ENCODE data around the gene CCL15.

CCL15 gene

DNA sequence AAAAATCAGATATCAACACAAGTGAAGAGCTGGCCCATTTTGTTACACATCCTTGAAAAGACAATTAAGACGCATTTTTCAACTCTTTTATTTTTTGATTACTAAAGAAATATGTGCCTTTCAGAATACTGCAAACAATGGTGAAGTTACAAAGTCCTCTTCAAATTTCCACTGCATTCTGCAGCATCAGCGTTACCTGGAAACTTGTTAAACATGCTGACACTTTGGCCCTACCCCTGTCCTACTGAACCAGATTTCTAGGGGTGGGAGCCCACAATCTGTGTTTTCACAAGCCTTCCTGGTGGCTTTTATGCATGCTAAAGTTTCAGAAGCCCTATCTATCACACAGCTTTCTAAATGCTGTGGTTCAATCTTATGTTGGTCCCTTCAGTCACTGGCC lies 10.3 kb downstream of the CCL15 start:
- DNase-seq (ENCODE audit: low spot score): no peak

DNA sequence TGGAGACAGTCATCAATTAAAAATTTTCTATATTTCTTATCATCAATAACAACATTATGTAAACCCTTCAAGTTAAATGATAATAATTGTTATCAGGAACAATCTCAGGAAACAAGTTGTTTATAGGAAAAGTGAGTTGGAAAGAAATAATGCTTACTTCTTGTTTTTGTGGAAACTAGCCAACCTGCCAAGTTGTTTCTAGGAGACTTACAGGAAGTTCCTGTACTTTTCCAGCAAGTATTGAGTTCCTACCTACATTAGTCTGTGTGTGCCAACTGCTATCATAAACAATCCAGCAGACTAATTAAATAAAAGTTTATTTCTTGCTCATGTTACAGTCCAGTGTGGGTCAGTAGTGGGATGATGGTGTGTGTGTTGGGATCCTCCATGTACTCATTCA lies 13.2 kb downstream of the CCL15 start:
- no peak for DNase-seq (ENCODE audit: low spot score)

DNA sequence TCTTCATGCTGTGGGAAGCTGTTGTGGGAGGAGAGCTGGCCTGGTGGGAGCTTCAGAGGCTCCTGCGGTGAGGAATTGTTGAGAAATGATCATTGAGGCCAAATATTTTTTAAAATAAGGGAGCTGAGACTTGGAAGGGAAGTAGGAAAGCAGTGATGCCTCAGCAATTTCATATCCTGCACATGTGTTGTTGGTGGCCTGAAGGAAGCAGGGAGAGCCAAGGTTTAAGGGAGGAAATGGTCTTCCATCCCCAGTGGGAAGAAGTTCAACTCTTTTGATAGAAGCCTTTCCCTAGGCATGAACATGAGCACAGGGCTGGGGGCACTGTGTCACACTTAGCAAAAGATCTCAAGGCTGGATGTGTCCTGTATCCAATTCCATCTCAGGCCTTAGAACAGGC lies 14.7 kb downstream of the CCL15 start, which contains the start of gene CCL14:
CCL14 (minus strand) TSS at position 87 of the 400 bp plus-strand sequence; CDS start at position 7, 80 bp downstream.
- DNase-seq (ENCODE audit: low spot score): no peak

DNA sequence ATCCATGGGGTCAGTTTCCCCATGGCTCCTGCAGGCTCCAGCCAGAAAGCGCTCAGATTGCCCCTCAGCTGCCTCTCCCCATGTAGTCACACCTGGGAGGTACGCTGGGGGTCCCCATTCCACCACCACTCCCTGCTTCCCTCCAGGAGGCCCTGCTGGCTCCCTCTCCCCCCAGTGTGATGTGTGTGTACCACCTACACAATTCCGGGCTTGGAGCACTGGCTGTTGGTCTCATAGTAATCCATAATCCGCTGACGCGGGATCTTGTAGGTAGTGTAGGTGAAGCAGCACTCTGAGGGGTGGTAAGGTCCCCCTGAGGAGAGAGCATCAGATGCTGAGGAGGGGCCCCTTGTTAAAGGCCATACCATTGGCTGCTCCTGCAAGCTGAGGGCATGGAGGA lies 17.2 kb downstream of the CCL15 start:
- no peak for DNase-seq (ENCODE audit: low spot score)

DNA sequence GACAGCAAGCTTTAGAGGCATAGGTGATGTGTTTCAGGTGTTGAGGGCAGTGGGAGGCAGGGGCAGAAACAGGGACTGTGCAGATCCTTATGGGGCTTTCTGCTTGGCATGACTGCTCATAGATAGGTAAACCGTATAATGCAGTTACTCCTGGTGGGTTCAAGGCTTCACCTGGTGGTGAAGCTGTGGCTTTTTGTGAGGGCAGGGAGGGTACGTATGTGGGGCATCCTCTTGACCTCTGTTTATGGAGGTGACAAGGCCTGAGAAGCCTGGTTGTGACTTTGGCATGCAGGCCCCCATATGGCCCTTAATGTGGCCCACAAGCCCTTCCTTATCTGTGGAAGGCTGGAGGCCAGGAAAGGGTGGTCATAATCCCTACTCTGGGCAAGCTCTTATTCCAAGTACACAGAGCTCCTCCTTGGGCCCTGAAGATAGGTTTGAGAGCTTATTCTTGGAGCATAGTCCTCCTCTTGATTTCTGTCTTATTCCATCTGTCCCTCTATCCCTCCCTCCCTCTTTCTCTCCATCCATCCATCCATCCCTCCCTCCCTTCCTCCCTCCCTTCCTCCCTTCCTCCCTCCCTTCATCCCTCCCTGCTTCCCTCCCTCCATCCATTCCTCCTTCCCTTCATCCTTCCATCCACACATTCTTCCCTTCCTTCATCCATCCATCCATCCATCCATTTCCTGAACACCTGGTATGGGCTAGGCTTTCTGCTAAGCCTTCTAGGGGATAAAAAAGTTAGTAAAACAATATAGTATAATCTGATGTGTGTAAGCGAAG lies 18.8 kb downstream of the CCL15 start:
- no peak for DNase-seq (ENCODE audit: low spot score)

DNA sequence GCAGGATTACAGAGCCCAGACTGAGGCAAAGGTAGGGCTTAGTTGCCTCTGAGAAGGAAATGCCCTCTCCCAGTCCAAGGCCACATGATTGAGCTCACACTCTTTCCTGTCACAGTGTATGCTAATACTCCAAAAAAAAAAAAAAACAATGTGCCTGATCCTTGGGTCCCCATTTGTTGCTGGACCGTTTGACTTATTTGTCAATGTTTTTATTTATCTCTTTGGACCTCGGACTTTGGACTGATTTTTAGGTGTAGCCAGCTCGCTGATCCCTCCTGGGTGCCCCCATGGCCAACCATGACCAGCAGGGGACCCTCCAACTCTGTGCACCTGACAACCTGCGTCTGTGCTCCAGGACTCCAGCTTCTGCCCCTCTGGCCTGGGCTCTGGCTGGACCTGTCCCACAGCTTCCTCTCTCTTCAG lies 19.4 kb downstream of the CCL15 start:
- peak; percentile 36 for DNase-seq (ENCODE audit: low spot score)

DNA sequence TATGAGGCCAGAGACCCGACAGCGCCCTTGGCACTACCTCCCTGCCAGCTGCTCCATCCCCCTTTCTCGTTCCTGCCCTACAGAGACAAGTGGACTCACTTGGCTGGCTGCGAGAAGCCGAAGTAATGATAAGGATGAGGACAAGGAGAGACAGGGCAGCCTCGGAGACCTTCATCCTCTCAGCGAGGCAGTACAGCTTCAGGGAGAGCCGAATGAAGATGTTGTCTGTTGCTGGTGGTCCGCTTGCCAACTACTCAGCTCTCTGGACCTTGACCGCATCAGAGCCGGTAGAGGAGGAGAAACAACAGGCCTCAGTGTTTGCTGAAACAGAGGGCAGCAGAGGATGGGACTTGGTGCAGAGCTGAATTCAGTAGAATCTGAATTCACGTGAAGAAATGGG lies 20.1 kb downstream of the CCL15 start, which contains the start of gene CCL16:
CCL16 (minus strand) TSS at position 252 of the 400 bp plus-strand sequence; CDS start at position 175, 77 bp downstream.
- DNase-seq (ENCODE audit: low spot score): no peak

DNA sequence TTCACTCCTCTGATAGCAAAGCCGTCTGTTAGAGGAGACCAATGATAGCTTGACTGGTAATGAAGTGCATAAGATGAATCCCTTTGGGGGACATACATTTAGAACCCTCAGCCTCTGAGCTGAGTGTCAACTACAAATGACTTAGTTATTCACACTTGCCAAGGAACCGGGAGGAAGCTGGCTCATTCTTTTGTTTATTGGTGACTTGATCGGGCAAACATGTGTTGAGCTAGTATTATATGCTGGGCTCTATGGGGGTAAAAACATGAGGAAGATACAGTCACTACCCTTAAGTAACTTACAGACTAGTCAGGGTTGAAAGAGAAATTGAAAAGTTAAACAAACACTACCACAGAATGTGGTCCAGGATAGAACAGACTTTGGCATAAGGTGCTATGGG lies 23.0 kb downstream of the CCL15 start:
- no peak for DNase-seq (ENCODE audit: low spot score)

DNA sequence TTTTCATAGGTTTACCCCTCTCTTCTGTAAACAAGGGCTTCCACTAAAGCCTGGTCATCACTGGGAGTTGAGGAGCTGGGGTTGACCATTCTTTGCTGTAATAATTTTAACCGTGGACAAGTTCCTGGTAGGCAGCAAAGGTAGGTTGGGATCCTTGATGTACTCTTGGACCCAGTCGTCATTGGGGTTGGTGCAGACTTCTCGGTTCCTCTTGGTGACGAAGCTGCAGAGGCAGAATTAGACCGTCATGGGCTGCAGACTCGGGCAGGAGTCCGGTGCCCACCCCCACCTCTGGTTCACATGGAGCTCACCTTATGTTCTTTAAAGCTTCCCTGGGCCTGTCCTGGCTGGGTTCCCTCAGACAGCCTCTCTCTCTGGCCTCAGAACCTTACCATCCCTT lies 23.8 kb downstream of the CCL15 start:
- no peak for DNase-seq (ENCODE audit: low spot score)

DNA sequence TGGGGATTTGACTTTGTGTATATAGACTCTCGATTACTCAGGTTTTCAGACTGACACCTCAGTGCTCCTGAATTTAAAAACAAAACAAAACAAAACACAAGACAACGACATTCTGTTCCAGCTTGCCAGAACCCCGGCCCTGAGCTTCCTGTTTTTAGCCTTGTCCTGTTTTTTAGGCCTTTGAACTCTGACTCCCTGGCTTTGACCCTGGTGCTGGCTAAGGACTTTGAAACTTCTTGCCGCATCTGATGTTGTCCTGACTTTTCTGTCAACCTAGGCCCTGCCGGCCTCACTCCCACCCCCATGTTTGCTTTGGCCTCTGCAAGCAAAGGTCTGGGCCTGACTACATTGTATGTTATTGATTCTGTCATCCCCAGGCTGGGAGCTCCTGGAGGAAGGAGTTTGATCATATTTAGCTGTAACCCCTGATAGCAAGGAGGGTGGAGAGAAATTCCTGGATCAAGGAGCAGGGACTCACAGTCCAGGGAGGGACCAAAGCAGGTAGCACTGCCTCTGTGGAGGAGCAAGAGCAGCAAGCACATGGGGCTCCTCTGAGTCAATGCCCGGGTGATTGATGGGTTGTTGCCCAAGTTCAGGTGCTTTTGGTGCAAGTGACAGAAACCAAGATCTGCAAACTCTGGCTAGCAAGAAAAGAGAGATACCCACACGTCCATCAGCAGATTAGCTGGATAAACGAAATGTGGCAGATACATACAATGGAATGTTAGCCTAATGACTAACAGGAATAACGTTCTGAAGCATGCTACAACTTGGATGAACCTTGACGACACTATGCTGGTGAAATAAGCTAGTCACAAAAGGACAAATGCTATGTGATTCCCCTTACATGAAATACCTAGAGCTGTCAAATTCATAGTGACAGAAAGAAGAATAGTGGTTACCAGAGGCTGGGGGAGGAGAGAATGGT lies 27.8 kb downstream of the CCL15 start:
- no peak for DNase-seq (ENCODE audit: low spot score)

DNA sequence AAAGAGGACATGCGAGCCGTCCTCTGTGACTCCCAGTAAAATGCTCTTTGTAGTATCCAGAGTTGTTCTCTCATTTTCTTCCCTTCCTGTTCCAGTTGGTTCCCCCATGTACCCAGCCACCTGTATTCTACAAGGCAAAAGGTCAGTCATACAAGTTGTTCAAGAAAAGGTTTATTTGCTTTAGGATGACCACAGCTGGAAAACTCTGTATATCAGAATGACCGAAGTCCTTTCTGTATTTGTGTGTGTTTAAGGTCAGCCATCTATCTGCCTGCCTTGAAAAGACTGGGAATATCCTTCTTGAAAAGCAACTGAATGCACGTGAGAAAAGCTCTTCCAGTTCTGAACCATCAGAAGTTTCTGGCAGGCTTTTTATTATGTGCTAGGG lies 28.4 kb downstream of the CCL15 start:
- no peak for DNase-seq (ENCODE audit: low spot score)

DNA sequence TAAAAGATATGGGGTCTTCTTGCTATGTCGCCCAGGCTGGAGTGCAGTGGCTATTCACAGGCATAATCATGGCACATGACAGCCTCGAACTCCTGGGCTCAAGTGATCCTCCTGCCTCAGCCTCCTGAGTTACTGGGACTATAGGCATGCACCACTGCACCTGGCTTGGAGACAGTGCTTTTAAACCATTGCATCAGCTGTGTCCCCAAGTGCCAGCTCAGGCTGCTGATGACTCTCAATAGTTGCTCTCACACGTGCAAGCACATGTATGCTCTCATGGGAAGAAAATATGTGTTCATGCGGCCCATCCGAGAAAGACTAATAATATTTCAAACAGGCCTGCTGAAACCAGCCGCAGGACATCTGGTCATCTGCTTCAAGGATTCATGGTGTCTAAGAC lies 28.8 kb downstream of the CCL15 start:
- DNase-seq (ENCODE audit: low spot score): no peak

DNA sequence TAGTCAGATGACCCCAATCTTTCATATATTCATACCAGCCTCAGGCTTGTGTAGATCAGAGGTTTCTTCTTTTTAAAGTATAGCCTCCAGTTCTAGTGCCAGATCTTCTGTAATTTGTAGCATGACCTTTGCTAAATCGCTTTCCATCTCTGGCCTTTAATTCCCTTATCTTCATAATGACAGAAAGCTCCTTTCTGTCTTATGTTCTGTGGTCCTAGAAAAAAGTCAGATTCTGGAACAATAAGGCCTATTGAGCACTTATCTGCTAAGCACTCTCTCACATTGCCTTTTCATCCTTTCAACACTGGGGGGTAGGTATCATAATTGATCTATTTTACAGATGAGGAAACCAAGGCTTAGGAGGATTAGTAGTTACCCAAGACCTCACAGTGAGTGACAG lies 29.3 kb downstream of the CCL15 start:
- DNase-seq (ENCODE audit: low spot score): no peak

DNA sequence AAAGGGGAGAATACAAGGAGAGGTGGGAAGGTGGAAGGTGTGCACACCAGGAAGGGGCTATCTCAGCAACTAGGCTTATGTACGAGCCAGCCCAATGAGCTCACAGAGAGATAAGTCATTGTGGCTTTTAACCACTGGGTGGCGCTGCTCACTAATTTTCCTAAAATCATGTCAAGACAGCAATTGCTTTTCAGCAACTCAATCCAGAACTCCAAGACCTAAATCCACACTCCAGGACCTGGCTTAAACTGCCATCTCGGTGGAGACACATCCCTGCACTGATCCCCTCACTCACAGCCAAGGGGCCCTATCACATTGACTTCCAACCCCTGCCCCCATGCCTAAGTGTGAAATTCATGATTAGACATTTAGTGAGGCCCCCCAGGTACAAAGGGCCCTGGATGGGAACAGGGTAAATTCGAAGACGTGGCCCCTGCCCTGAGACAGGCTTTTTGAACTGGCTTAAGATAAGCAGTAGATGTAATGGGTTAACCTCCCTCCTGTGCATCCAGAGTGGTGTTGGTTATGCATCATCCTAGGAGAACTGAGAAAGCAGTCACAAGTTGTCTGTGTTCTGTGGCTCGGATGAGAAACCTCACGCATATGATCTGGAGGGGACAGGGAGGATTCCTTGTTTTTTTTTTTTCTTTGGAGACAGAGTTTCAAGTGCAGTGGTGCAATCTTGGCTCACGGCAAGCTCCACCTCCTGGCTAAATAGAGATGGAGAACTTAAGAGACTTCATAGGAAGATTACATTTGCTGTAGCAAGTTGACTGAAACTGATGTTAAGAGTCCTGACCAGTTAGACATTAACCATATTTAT lies 31.6 kb downstream of the CCL15 start:
- DNase-seq (ENCODE audit: low spot score): peak; percentile 79

DNA sequence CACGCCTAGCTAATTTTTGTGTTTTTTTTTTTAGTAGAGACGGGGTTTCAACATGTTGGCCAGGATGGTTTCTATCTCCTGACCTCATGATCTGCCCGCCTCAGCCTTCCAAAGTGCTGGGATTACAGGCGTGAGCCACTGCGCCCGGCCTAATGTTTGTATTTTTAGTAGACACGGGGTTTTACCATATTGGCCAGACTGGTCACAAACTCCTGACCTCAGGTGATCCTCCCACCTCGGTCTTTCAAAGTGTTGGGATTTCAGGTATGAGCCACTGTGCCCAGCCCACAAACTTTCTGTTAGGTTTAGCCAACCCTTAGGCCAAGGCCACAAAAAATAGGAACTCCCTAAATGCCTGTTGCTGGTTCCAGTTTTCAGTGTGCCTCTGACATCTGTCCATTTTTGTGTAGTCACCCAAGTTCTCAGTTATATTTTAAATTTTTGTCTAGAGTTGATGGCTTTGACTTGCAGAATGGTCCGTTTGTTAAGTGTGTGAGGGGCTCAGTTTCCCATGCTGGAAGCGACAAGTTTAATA lies 32.8 kb downstream of the CCL15 start:
- no peak for DNase-seq (ENCODE audit: low spot score)

DNA sequence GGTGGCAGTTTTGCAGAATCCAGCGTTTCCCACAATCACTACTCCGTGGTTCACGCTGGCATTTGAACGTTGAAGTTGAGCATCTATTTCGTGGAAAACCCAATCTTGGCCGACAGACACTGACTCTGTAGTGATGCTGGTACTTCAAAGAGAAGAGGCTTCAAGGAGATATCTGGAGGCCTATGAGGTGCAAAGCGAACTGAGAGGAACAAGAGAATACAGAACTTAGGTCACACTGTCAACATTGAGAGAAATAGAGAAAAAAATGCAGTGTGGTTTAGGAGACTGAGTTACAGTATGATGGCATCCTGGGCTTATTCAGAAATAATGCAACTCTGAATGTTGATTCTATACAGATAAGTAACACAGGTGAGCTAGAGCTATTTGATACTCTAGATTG lies 36.1 kb downstream of the CCL15 start:
- DNase-seq (ENCODE audit: low spot score): no peak

DNA sequence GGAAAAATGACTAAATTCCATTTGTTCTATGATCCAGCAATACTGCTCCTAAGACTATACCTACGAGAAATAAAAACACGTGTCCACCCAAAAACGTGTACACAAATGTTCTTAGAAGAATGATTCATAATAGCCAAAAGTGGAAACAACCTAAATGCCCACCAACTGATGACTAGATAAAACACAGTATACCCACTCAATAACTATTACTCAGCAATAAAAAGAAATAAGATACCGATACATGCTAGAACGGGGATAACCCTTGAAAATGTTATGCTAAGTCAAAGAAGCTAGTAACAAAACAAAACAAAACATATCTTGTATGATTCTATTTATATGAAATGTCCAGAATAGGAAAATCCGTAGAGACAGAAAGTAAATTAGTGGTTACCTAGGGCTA lies 37.7 kb downstream of the CCL15 start:
- DNase-seq (ENCODE audit: low spot score): no peak

DNA sequence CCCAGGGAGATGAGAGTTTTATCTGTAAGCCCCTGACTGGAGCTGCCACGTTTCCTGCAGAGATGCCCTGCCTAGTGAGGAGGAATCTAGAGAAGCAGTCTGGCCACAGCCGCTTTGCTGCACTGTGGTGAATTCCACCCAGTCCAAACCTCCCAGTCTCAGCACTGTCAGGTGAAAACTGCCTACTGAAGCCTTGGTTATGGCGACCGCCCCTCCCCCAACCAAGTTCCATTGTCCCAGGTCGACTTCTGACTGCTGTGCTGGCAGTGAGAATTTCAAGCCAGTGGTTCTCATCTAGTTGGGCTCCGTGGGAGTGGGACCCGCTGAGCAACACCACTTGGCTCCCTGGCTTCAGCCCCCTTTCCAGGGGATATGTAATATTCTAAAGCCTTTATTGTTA lies 47.6 kb downstream of the CCL15 start:
- DNase-seq (ENCODE audit: low spot score): no peak

DNA sequence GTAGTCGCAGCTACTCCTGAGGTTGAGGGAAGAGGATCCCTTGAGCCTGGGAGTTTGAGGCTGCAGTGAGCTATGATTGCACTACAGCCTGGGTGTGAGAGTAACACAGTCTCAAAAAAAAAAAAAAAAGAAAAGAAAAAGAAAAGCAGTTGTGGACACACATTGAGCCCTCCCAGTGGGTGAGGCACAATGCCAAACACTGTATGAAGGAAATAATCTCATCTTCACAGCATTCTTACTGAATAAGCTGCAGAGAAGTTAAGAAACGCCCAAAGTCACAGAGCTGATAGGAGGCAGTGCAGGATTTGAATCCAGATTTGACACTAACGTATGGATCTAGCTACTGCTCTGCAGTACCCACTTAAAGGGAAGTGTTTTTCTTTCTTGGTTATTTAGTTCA lies 52.0 kb downstream of the CCL15 start:
- DNase-seq (ENCODE audit: low spot score): no peak

DNA sequence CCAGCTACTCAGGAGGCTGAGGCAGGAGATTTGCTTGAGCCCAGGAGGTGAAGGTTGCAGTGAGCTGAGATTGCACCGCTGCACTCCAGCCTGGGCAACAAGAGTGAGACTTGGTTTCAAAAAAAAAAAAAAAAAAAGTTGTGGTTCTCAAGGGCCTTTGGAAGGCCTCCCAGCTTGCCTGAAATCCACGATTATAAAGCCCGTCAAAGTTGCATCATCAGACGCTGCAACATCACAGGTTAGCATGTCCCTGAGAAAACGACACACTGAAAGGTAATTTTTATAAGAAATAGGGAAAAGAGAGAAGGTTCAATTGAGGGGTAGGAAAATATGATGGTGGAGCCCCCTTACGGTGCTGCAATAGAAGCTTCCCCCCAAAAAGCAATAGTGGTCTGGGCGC lies 53.3 kb downstream of the CCL15 start:
- no peak for DNase-seq (ENCODE audit: low spot score)
